Esophagus muscularis mucosa (tissue), 4 donors: ENCODE results near the gene NEMF.

Source experiments
- CTCF ChIP-seq, 3 experiments: fragments of 200-600 bp in 2 of 3; fragments of 450-650 bp in 1 of 3; sonication (generic) in 2 of 3; IDR thresholded peaks; one replicate each; pipeline ENCODE4 v1.5.1; 2017 to 2019; ENCODE audit warnings: antibody characterized with exemption in 3 of 3, mild to moderate bottlenecking in 2 of 3, moderate library complexity in 1 of 3
- EP300 ChIP-seq: sonication (generic); formaldehyde crosslinking; IDR thresholded peaks from one replicate; pipeline ENCODE4 v1.6.1; 2017; ENCODE audit warnings: antibody characterized with exemption
- POLR2A ChIP-seq: fragments of 450-650 bp; IDR thresholded peaks from one replicate; pipeline ENCODE4 v1.6.1; 2017; ENCODE audit warnings: antibody characterized with exemption, moderate library complexity, mild to moderate bottlenecking, low read depth

GRCh38 chr14:49862089-49862673 lies 9.6 kb upstream of the NEMF start:
- TF ChIP-seq EP300 (no peak), POLR2A (peak; percentile 0), CTCF (IDR thresholded peaks at IDR 0.05) (peak in 2 of 3 experiments; percentile 99 to 100)
